Measurements from ENCODE around the gene HOXD8. TPM values are rescaled to one million over a fixed set of nuclear protein-coding genes. Genes with fewer than 3 reads are reported as not detected.

HOXD8 gene
- total RNA-seq, 1 experiment from 2014 or later = 19.7 TPM

GRCh38 chr2:176159663-176160250 is 30.3 kb downstream of the HOXD8 start:
- in situ Hi-C loops (cut with HindIII; ENCODE audit: low pct_unique_long_range_greater_than_20kb, low sequenced_read_pairs) = no loop called here
- no peak for DNase-seq (ENCODE audit: low read depth, low spot score)

- no peak for DNase-seq (ENCODE audit: low read depth, low spot score)
- in situ Hi-C loops (cut with HindIII; ENCODE audit: low pct_unique_long_range_greater_than_20kb, low sequenced_read_pairs) = no loop called here
Observed at GRCh38 chr2:176160251-176160985, 30.9 kb downstream of the HOXD8 start.

- in situ Hi-C loops (cut with HindIII; ENCODE audit: low pct_unique_long_range_greater_than_20kb, low sequenced_read_pairs) = no loop called here
- no peak for DNase-seq (ENCODE audit: low read depth, low spot score)
Observed at GRCh38 chr2:176160986-176161824, 31.7 kb downstream of the HOXD8 start.

GRCh38 chr2:176161825-176162626 is 32.5 kb downstream of the HOXD8 start:
- in situ Hi-C loops (cut with HindIII; ENCODE audit: low pct_unique_long_range_greater_than_20kb, low sequenced_read_pairs) = no loop called here
- DNase-seq (ENCODE audit: low read depth, low spot score) = no peak

GRCh38 chr2:176162911-176163671 is 33.6 kb downstream of the HOXD8 start:
- in situ Hi-C loops (cut with HindIII; ENCODE audit: low pct_unique_long_range_greater_than_20kb, low sequenced_read_pairs) = no loop called here
- no peak for DNase-seq (ENCODE audit: low read depth, low spot score)

- in situ Hi-C loops (cut with HindIII; ENCODE audit: low pct_unique_long_range_greater_than_20kb, low sequenced_read_pairs) = no loop called here
- DNase-seq (ENCODE audit: low read depth, low spot score) = no peak
Observed at GRCh38 chr2:176163672-176164056, 34.2 kb downstream of the HOXD8 start.

- in situ Hi-C loops (cut with HindIII; ENCODE audit: low pct_unique_long_range_greater_than_20kb, low sequenced_read_pairs) = no loop called here
- no peak for DNase-seq (ENCODE audit: low read depth, low spot score)
Observed at GRCh38 chr2:176164201-176164600, 34.7 kb downstream of the HOXD8 start.

GRCh38 chr2:176164611-176165369 is 35.3 kb downstream of the HOXD8 start:
- in situ Hi-C loops (cut with HindIII; ENCODE audit: low pct_unique_long_range_greater_than_20kb, low sequenced_read_pairs) = no loop called here
- no peak for DNase-seq (ENCODE audit: low read depth, low spot score)

- no peak for DNase-seq (ENCODE audit: low read depth, low spot score)
- in situ Hi-C loops (cut with HindIII; ENCODE audit: low pct_unique_long_range_greater_than_20kb, low sequenced_read_pairs) = no loop called here
Observed at GRCh38 chr2:176165370-176166050, 36.0 kb downstream of the HOXD8 start.

GRCh38 chr2:176166272-176166671 is 36.8 kb downstream of the HOXD8 start:
- no peak for DNase-seq (ENCODE audit: low read depth, low spot score)
- in situ Hi-C loops (cut with HindIII; ENCODE audit: low pct_unique_long_range_greater_than_20kb, low sequenced_read_pairs) = no loop called here

- in situ Hi-C loops (cut with HindIII; ENCODE audit: low pct_unique_long_range_greater_than_20kb, low sequenced_read_pairs) = no loop called here
- no peak for DNase-seq (ENCODE audit: low read depth, low spot score)
Observed at GRCh38 chr2:176167398-176167797, 37.9 kb downstream of the HOXD8 start.

GRCh38 chr2:176169181-176169580 is 39.7 kb downstream of the HOXD8 start:
- no peak for DNase-seq (ENCODE audit: low read depth, low spot score)
- in situ Hi-C loops (cut with HindIII; ENCODE audit: low pct_unique_long_range_greater_than_20kb, low sequenced_read_pairs) = no loop called here

GRCh38 chr2:176169711-176170110 is 40.2 kb downstream of the HOXD8 start:
- in situ Hi-C loops (cut with HindIII; ENCODE audit: low pct_unique_long_range_greater_than_20kb, low sequenced_read_pairs) = no loop called here
- no peak for DNase-seq (ENCODE audit: low read depth, low spot score)

GRCh38 chr2:176170602-176171305 is 41.2 kb downstream of the HOXD8 start:
- in situ Hi-C loops (cut with HindIII; ENCODE audit: low pct_unique_long_range_greater_than_20kb, low sequenced_read_pairs) = no loop called here
- no peak for DNase-seq (ENCODE audit: low read depth, low spot score)

GRCh38 chr2:176171351-176172006 is 42.0 kb downstream of the HOXD8 start:
- DNase-seq (ENCODE audit: low read depth, low spot score) = no peak
- in situ Hi-C loops (cut with HindIII; ENCODE audit: low pct_unique_long_range_greater_than_20kb, low sequenced_read_pairs) = no loop called here

Data from SK-MEL-5 (cell line).